ENCODE measurements around the gene ATP23. TPM values are rescaled to one million over a fixed set of nuclear protein-coding genes. Genes with fewer than 3 reads are reported as not detected.

The ATP23 gene
- total RNA-seq, 1 experiment from 2014 or later, result 4.7 TPM

- Mint-ChIP-seq H3K4me3 (no peak overlapping the region), H3K27ac (no peak overlapping the region), H3K27me3 (ENCODE audit: low read depth) (no peaks in the 10 kb centered on the region), H3K36me3 (ENCODE audit: insufficient read depth in 1 of 3, low read depth in 3 of 3) (no peaks in the 10 kb centered on the region; a peak in 1 of 7 replicates), H3K9me3 (peaks cover 0 to 4% of the 10 kb centered on the region in 2 experiments; a peak in 2 of 5 replicates), H3K4me1 (no peaks in the 10 kb centered on the region)
- no peak overlapping the region for H4K91ac ChIP-seq (ENCODE audit: insufficient read length, low read depth, low read length)
- TF ChIP-seq CTCF (conservative IDR thresholded peaks at IDR 0.05), result no peak
- H3T11ph ChIP-seq (ENCODE audit: low read length), result no peak overlapping the region
- H3K9me3 ChIP-seq (ENCODE audit: control insufficient read depth, low read depth, low read length), result no peaks in the 10 kb centered on the region
- H3K79me2 ChIP-seq (ENCODE audit: insufficient read depth, low read length), result no peaks in the 10 kb centered on the region
- no peak overlapping the region for H3K18ac ChIP-seq (ENCODE audit: insufficient read length, low read depth, low read length)
- H3K9ac ChIP-seq (ENCODE audit: extremely low read depth, insufficient read length, low read length), result no peak overlapping the region
- H3K27me3 ChIP-seq (ENCODE audit: insufficient read depth, low read length), result no peaks in the 10 kb centered on the region
- H3K4me2 ChIP-seq (ENCODE audit: insufficient read depth, insufficient read length, low read length), result no peak overlapping the region
- H2BK20ac ChIP-seq (ENCODE audit: low read depth, low read length, poor library complexity, severe bottlenecking), result no peak overlapping the region
- H4K8ac ChIP-seq (replicated peaks; ENCODE audit: insufficient read length, low read depth, low read length), result no peak overlapping the region
- H3K23me2 ChIP-seq (ENCODE audit: insufficient read length, low read depth, low read length, poor library complexity, severe bottlenecking), result no peaks in the 10 kb centered on the region
- H3K23ac ChIP-seq (ENCODE audit: insufficient read length, low read depth, low read length), result no peak overlapping the region
- H3K4me1 ChIP-seq (ENCODE audit: insufficient read depth, low read length), result no peaks in the 10 kb centered on the region
- no peak overlapping the region for H2BK15ac ChIP-seq (ENCODE audit: low read depth, low read length)
- H3K79me1 ChIP-seq (ENCODE audit: insufficient read depth, low read depth, low read length, poor library complexity, severe bottlenecking), result no peaks in the 10 kb centered on the region
- H3K4ac ChIP-seq (ENCODE audit: low read depth, low read length), result no peak overlapping the region
- DNase-seq, result no peak
- no peak overlapping the region for H2BK120ac ChIP-seq (ENCODE audit: low read depth, low read length, poor library complexity, severe bottlenecking)
- no peak overlapping the region for H3K27ac ChIP-seq (ENCODE audit: insufficient read length, low read depth, low read length)
- H2AK5ac ChIP-seq (ENCODE audit: insufficient read length, low read length), result no peak overlapping the region
- no peak overlapping the region for H3K14ac ChIP-seq (ENCODE audit: insufficient read depth, low read length)
- H2BK5ac ChIP-seq (ENCODE audit: insufficient read length, low read length), result no peak overlapping the region
- H4K5ac ChIP-seq (ENCODE audit: insufficient read length, low read depth, low read length), result no peak overlapping the region
- H3K56ac ChIP-seq (ENCODE audit: insufficient read length, low read depth, low read length), result no peak overlapping the region
- H4K20me1 ChIP-seq (ENCODE audit: control insufficient read depth, insufficient read depth, insufficient read length), result no peaks in the 10 kb centered on the region
- no peak overlapping the region for H2AFZ ChIP-seq (ENCODE audit: low read length)
- no peak overlapping the region for H2BK12ac ChIP-seq (ENCODE audit: insufficient read length, low read depth, low read length)
- WGBS (ENCODE audit: extremely low coverage, insufficient read length, low lambda C conversion rate), result no CpG with 5 or more reads among the region's 6 CpGs
Measured at GRCh38 chr12:57990241-57990883, 49.0 kb downstream of the ATP23 start.
